ENCODE measurements around the gene LRTM2.

The LRTM2 gene

GRCh38 chr12:1855241-1855640 lies 34.9 kb downstream of the LRTM2 start:
- no peak for TF ChIP-seq CTCF (IDR thresholded peaks at IDR 0.05; ENCODE audit: extremely low read depth, missing control alignments)
- DNase-seq (ENCODE audit: low spot score): no peak

- no peak for TF ChIP-seq CTCF (IDR thresholded peaks at IDR 0.05; ENCODE audit: extremely low read depth, missing control alignments)
- no peak for DNase-seq (ENCODE audit: low spot score)
Observed at GRCh38 chr12:1857086-1857485, 36.7 kb downstream of the LRTM2 start.

- DNase-seq (ENCODE audit: low spot score): no peak
- TF ChIP-seq CTCF (IDR thresholded peaks at IDR 0.05; ENCODE audit: extremely low read depth, missing control alignments): no peak
Observed at GRCh38 chr12:1857821-1858220, 37.5 kb downstream of the LRTM2 start.

GRCh38 chr12:1858456-1858855 lies 38.1 kb downstream of the LRTM2 start:
- no peak for TF ChIP-seq CTCF (IDR thresholded peaks at IDR 0.05; ENCODE audit: extremely low read depth, missing control alignments)
- DNase-seq (ENCODE audit: low spot score): no peak

GRCh38 chr12:1859643-1860042 lies 39.3 kb downstream of the LRTM2 start:
- TF ChIP-seq CTCF (IDR thresholded peaks at IDR 0.05; ENCODE audit: extremely low read depth, missing control alignments): no peak
- no peak for DNase-seq (ENCODE audit: low spot score)

GRCh38 chr12:1862973-1863372 lies 42.6 kb downstream of the LRTM2 start:
- no peak for TF ChIP-seq CTCF (IDR thresholded peaks at IDR 0.05; ENCODE audit: extremely low read depth, missing control alignments)
- no peak for DNase-seq (ENCODE audit: low spot score)

- DNase-seq (ENCODE audit: low spot score): no peak
- TF ChIP-seq CTCF (IDR thresholded peaks at IDR 0.05; ENCODE audit: extremely low read depth, missing control alignments): no peak
Observed at GRCh38 chr12:1863823-1864222, 43.5 kb downstream of the LRTM2 start.
